ENCODE measurements around the gene P4HA2. TPM values are rescaled to one million over a fixed set of nuclear protein-coding genes. Genes with fewer than 3 reads are reported as not detected.

P4HA2 gene
- total RNA-seq, 1 experiment from 2014 or later = 15.1 TPM

DNA sequence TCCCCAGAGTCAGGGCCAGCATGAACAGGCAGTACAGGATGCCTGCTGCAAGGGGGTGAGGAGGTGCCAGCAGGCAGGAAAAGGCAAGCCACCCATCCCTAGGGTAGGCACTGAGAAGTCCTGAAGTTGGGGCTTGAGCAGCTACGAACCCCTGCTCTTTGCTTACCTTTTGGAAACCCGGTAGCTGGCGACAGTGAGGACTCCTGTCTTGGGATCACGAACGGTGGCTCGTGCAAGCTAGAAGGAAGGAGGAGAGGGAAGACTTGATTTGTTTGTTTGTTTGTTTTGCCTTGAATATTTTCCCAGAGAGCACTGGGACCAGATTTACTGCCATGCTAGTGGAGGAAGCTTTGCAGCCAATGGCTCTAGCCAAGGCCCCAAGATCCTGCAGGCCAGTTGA lies 23.7 kb downstream of the P4HA2 start (continued):
- TF ChIP-seq, protein P1, sequence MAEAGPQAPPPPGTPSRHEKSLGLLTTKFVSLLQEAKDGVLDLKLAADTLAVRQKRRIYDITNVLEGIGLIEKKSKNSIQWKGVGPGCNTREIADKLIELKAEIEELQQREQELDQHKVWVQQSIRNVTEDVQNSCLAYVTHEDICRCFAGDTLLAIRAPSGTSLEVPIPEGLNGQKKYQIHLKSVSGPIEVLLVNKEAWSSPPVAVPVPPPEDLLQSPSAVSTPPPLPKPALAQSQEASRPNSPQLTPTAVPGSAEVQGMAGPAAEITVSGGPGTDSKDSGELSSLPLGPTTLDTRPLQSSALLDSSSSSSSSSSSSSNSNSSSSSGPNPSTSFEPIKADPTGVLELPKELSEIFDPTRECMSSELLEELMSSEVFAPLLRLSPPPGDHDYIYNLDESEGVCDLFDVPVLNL (CRISPR knock-in tag; IDR thresholded peaks at IDR 0.05; ENCODE audit: borderline replicate concordance, low read depth) = no peak
- TF ChIP-seq FOXP1 (CRISPR knock-in tag; IDR thresholded peaks at IDR 0.05; ENCODE audit: borderline replicate concordance) = no peak
- TF ChIP-seq, protein P2, sequence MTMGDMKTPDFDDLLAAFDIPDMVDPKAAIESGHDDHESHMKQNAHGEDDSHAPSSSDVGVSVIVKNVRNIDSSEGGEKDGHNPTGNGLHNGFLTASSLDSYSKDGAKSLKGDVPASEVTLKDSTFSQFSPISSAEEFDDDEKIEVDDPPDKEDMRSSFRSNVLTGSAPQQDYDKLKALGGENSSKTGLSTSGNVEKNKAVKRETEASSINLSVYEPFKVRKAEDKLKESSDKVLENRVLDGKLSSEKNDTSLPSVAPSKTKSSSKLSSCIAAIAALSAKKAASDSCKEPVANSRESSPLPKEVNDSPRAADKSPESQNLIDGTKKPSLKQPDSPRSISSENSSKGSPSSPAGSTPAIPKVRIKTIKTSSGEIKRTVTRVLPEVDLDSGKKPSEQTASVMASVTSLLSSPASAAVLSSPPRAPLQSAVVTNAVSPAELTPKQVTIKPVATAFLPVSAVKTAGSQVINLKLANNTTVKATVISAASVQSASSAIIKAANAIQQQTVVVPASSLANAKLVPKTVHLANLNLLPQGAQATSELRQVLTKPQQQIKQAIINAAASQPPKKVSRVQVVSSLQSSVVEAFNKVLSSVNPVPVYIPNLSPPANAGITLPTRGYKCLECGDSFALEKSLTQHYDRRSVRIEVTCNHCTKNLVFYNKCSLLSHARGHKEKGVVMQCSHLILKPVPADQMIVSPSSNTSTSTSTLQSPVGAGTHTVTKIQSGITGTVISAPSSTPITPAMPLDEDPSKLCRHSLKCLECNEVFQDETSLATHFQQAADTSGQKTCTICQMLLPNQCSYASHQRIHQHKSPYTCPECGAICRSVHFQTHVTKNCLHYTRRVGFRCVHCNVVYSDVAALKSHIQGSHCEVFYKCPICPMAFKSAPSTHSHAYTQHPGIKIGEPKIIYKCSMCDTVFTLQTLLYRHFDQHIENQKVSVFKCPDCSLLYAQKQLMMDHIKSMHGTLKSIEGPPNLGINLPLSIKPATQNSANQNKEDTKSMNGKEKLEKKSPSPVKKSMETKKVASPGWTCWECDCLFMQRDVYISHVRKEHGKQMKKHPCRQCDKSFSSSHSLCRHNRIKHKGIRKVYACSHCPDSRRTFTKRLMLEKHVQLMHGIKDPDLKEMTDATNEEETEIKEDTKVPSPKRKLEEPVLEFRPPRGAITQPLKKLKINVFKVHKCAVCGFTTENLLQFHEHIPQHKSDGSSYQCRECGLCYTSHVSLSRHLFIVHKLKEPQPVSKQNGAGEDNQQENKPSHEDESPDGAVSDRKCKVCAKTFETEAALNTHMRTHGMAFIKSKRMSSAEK (CRISPR knock-in tag; IDR thresholded peaks at IDR 0.05; ENCODE audit: borderline replicate concordance) = no peak
- TF ChIP-seq, protein P3, sequence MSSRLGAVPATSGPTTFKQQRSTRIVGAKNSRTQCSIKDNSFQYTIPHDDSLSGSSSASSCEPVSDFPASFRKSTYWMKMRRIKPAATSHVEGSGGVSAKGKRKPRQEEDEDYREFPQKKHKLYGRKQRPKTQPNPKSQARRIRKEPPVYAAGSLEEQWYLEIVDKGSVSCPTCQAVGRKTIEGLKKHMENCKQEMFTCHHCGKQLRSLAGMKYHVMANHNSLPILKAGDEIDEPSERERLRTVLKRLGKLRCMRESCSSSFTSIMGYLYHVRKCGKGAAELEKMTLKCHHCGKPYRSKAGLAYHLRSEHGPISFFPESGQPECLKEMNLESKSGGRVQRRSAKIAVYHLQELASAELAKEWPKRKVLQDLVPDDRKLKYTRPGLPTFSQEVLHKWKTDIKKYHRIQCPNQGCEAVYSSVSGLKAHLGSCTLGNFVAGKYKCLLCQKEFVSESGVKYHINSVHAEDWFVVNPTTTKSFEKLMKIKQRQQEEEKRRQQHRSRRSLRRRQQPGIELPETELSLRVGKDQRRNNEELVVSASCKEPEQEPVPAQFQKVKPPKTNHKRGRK (CRISPR knock-in tag; IDR thresholded peaks at IDR 0.05; ENCODE audit: borderline replicate concordance) = no peak
- no peak for TF ChIP-seq KAT7 (CRISPR knock-in tag; IDR thresholded peaks at IDR 0.05; ENCODE audit: borderline replicate concordance)
- TF ChIP-seq CREB1 (CRISPR knock-in tag; IDR thresholded peaks at IDR 0.05) = no peak
- no peak for TF ChIP-seq SMAD4 (CRISPR knock-in tag; IDR thresholded peaks at IDR 0.05)

DNA sequence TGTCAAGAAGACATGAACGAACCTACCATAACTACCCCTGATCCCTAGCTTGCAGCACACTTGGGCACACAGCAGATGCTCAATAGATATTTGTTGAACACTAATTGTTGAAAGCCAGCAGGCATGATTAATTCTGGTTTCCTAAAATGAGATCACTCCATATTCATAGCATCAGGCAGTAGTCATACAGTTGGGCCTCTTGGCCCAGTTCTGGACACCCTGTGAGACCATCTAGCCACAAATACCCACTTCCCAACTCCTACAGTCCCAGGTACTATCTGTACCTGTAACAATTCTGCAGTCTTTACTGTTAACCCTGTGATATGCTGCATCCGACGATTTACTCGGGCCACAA lies 24.2 kb downstream of the P4HA2 start:
- peaks cover 9% of the 10 kb centered on the region for H3K4me1 Mint-ChIP-seq
- no peak overlapping the region for H3K4me3 Mint-ChIP-seq
- H3K27me3 Mint-ChIP-seq (ENCODE audit: low read depth) = no peaks in the 10 kb centered on the region
- CTCF ChIA-PET = interaction anchor here (1.2 kb wide), 1 partner anchor 140 kb away, joined by 3 read pairs; no protein-coding TSS in a partner anchor
- peaks cover 6% of the 10 kb centered on the region for H3K36me3 Mint-ChIP-seq
- no peak for DNase-seq (ENCODE audit: low spot score)
- H3K9me3 Mint-ChIP-seq = no peaks in the 10 kb centered on the region
- no peak overlapping the region for H3K27ac Mint-ChIP-seq
- TF ChIP-seq, protein P4, sequence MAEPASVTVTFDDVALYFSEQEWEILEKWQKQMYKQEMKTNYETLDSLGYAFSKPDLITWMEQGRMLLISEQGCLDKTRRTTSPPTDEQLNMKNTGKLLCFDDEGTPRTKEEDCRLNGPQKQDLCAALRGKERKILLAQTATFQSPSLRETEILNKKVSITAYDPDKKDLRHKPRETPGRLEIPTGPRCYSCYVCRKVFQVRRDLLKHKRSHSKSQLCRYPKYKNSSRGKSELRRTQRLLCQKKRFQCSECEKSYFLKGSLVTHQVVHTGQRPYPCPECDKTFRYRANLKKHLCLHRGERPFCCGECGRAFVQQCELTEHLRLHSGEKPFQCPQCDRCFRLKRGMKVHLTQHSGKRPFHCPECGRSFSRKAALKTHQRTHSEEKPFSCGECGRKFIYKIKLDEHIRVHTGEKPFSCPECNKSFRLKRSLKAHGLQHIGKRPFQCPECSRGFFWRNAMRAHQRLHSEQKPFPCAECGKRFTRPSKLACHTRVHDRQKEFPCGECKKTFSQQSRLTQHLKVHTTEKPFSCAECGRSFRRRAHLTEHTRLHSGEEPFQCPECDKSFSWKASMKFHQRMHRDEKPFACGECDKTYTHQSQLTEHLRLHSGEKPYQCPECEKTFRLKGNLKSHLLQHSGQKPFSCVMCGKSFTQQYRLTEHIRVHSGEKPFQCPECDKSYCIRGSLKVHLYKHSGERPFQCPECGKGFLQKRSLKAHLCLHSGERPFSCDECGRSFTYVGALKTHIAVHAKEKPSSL (CRISPR knock-in tag; conservative IDR thresholded peaks at IDR 0.05) = no peak
- TF ChIP-seq CREB1 (CRISPR knock-in tag; IDR thresholded peaks at IDR 0.05) = no peak
- no peak for TF ChIP-seq ELF4 (CRISPR knock-in tag; IDR thresholded peaks at IDR 0.05; ENCODE audit: low read depth)
- ATAC-seq = no peak
- POLR2A ChIA-PET = no interaction called here

DNA sequence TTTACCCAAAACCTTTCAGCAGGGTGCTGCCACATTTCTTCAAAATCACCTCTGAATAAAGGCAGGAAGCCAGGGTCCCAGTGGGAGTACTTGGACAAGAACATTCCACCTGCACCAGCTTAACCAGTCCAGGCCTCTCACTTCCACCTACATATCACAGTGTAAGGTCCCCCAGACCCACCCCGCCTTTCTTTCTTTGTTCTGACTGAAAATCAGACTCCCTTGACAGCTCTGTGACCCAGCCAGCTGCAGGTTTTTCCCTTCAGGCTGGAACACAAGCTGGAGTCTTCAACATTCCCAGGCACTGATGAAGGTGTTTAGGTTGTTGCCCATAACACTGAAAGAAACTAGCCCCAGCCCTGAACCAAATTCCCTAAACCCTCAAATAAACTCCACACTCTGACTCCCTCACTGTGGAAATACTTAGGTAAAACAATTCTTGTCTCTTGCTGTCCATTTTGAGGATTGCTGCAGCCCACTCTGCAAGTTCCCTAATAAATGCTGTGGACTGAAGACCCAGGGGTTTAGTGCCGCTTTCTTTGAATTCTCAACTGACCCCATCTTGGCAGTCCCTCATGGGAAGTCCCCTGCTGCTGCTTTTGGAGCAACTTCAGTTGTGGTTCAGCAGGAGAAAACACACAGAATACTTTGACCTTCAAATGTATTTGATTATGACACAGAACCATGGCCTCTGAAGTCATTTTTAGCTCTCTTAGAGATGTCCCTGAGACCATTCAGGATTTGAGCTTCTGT lies 24.8 kb downstream of the P4HA2 start:
- Mint-ChIP-seq H3K4me3 (no peak overlapping the region), H3K27ac (no peak overlapping the region), H3K4me1 (peaks cover 7% of the 10 kb centered on the region), H3K9me3 (no peaks in the 10 kb centered on the region), H3K36me3 (peaks cover 6% of the 10 kb centered on the region), H3K27me3 (ENCODE audit: low read depth) (no peaks in the 10 kb centered on the region)
- POLR2A ChIA-PET = no interaction called here
- ATAC-seq (no peak), DNase-seq (ENCODE audit: low spot score) (no peak)
- CTCF ChIA-PET = no interaction called here
- TF ChIP-seq ZNF317 (CRISPR knock-in tag; IDR thresholded peaks at IDR 0.05; ENCODE audit: borderline replicate concordance, low read depth) = no peak
- no peak for TF ChIP-seq TCF7 (CRISPR knock-in tag; IDR thresholded peaks at IDR 0.05; ENCODE audit: low read depth)
- no peak for TF ChIP-seq SMAD4 (CRISPR knock-in tag; IDR thresholded peaks at IDR 0.05)
- TF ChIP-seq, protein P5, sequence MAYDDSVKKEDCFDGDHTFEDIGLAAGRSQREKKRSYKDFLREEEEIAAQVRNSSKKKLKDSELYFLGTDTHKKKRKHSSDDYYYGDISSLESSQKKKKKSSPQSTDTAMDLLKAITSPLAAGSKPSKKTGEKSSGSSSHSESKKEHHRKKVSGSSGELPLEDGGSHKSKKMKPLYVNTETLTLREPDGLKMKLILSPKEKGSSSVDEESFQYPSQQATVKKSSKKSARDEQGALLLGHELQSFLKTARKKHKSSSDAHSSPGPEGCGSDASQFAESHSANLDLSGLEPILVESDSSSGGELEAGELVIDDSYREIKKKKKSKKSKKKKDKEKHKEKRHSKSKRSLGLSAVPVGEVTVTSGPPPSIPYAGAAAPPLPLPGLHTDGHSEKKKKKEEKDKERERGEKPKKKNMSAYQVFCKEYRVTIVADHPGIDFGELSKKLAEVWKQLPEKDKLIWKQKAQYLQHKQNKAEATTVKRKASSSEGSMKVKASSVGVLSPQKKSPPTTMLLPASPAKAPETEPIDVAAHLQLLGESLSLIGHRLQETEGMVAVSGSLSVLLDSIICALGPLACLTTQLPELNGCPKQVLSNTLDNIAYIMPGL (CRISPR knock-in tag; IDR thresholded peaks at IDR 0.05) = no peak
- TF ChIP-seq, protein P6, sequence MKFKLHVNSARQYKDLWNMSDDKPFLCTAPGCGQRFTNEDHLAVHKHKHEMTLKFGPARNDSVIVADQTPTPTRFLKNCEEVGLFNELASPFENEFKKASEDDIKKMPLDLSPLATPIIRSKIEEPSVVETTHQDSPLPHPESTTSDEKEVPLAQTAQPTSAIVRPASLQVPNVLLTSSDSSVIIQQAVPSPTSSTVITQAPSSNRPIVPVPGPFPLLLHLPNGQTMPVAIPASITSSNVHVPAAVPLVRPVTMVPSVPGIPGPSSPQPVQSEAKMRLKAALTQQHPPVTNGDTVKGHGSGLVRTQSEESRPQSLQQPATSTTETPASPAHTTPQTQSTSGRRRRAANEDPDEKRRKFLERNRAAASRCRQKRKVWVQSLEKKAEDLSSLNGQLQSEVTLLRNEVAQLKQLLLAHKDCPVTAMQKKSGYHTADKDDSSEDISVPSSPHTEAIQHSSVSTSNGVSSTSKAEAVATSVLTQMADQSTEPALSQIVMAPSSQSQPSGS (CRISPR knock-in tag; IDR thresholded peaks at IDR 0.05; ENCODE audit: borderline replicate concordance, low read depth) = no peak
- no peak for TF ChIP-seq ATF1 (CRISPR knock-in tag; IDR thresholded peaks at IDR 0.05)
- TF ChIP-seq TEAD4 (CRISPR knock-in tag; IDR thresholded peaks at IDR 0.05) = no peak
- TF ChIP-seq, protein P7, sequence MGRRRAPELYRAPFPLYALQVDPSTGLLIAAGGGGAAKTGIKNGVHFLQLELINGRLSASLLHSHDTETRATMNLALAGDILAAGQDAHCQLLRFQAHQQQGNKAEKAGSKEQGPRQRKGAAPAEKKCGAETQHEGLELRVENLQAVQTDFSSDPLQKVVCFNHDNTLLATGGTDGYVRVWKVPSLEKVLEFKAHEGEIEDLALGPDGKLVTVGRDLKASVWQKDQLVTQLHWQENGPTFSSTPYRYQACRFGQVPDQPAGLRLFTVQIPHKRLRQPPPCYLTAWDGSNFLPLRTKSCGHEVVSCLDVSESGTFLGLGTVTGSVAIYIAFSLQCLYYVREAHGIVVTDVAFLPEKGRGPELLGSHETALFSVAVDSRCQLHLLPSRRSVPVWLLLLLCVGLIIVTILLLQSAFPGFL (CRISPR knock-in tag; IDR thresholded peaks at IDR 0.05; ENCODE audit: borderline replicate concordance) = no peak
- no peak for TF ChIP-seq IRF2 (CRISPR knock-in tag; IDR thresholded peaks at IDR 0.05; ENCODE audit: borderline replicate concordance, low read depth)

All from WTC11 (cell line).